Measurements from ENCODE around the gene TRIO.

GRCh38 chr5:14180437-14180836 is 37.3 kb downstream of the TRIO start:
- TF ChIP-seq, protein P1, sequence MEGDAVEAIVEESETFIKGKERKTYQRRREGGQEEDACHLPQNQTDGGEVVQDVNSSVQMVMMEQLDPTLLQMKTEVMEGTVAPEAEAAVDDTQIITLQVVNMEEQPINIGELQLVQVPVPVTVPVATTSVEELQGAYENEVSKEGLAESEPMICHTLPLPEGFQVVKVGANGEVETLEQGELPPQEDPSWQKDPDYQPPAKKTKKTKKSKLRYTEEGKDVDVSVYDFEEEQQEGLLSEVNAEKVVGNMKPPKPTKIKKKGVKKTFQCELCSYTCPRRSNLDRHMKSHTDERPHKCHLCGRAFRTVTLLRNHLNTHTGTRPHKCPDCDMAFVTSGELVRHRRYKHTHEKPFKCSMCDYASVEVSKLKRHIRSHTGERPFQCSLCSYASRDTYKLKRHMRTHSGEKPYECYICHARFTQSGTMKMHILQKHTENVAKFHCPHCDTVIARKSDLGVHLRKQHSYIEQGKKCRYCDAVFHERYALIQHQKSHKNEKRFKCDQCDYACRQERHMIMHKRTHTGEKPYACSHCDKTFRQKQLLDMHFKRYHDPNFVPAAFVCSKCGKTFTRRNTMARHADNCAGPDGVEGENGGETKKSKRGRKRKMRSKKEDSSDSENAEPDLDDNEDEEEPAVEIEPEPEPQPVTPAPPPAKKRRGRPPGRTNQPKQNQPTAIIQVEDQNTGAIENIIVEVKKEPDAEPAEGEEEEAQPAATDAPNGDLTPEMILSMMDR (IDR thresholded peaks at IDR 0.05): no peak
- no peak for TF ChIP-seq POLR2A (IDR thresholded peaks at IDR 0.05)
